ENCODE measurements around the gene MYO16.
"Not testable (repeated sequence)": the region's sequence is repeated elsewhere in the genome, so short reads cannot be mapped to it uniquely, and the experiment has no call there.

MYO16 gene

DNA sequence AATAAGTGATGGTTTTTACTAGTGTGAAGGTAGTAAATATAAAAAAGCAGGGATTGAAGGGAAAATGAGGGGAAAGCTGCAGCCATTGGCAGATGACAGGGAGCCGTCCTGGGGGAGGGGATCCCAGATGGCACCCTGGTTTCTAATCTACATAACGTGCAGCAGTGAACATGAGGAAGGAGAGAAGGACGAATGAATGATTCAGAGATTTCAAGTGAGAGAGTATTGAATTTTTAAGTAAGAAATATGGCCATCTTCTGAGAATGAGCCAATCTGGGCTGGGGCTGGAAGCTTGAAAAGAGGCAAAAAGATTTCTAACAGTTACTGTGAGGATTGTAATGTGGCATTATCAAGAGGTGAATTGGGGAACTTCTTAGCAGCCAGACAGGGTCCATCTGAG is 414.2 kb downstream of the MYO16 start:
- no peak for DNase-seq (ENCODE audit: low read depth in 2 of 2)

GRCh38 chr13:109055850-109056249 is 426.4 kb downstream of the MYO16 start:
- DNase-seq (ENCODE audit: low read depth in 2 of 2) = no peak

DNA sequence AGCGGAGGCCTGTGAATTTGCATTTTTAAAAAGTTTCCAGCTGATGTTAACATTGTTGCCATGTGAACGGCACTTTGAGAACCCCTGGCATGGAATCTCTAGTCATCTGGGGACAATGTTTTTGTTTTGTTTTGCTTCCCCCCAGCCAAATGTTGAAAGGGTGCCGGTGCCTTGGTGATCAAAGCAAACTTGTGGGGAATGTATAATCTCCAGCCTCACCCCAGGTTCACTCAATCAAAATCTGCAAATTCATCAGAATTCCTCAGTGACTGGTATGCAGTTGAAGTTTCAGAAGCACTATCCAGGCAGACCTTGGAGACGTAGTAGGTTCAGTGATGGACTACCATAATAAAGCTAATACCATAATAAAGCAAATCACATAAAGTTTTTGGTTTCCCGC is 428.7 kb downstream of the MYO16 start:
- no peak for DNase-seq (ENCODE audit: low read depth in 2 of 2)

DNA sequence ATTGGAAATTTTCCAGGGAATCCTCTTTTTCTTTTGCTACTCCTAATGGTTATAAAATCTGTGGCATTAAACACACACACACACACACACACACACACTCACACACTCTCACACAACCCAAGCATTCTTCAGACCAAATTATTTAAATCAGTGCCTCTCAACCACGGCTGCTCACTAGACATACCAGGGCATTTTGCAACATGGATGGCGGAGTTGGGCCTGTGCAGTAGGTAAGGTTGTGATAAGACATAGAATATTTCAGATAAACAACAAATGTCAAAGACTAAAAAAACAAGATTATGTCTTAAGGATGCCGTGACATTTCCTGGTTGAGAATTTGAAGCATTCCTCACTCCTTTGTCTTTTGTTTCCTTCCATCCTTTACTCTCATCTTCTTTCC is 443.1 kb downstream of the MYO16 start:
- no peak for DNase-seq (ENCODE audit: low read depth in 2 of 2)

GRCh38 chr13:109074436-109074835 is 445.0 kb downstream of the MYO16 start:
- no peak for DNase-seq (ENCODE audit: low read depth in 2 of 2)

GRCh38 chr13:109074853-109075252 is 445.4 kb downstream of the MYO16 start:
- DNase-seq (ENCODE audit: low read depth in 2 of 2) = no peak

- no peak for DNase-seq (ENCODE audit: low read depth in 2 of 2)
These were observed 458.7 kb downstream of the MYO16 start for GRCh38 chr13:109087916-109088623.

GRCh38 chr13:109088624-109088917 is 459.2 kb downstream of the MYO16 start:
- DNase-seq (ENCODE audit: low read depth in 2 of 2) = no peak

DNA sequence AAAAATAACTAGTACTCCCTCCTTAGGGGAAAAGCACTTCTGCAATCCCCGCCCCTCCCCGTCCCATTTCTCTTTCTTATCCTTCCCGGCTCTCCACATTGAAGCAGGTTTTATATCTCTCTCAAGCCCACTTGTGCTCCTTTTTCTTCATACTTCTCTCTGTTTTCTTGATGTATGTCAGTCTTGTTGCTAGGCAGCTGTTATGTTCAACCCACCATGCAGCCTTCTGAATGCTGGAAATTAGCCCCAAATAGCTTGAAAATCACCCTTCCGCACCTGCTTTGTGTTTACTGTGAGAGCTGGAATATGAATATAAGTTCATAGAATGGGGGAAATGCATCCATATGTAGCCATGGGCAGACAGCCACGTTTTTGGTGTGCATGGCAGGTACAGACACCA is 461.4 kb downstream of the MYO16 start:
- no peak for DNase-seq (ENCODE audit: low read depth in 2 of 2)

DNA sequence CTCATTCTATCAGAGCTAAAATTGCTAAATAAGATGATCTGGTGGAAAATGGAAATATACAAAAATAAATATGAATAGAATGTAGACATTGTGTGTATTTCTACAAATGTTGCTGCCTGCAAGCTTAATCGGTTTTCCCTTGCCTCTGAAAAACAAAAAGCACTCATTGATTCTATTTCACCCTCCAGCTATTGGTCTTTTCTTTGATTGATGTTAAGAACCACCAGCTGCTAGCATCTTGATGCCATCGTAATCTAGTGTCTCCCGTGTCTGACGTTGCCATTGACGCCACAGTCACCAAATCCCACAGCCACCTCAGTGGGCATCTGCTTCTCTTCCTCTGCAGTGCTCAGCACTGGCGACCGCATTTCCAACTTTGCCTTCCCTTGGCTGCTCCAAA is 461.8 kb downstream of the MYO16 start:
- DNase-seq (ENCODE audit: low read depth in 2 of 2) = no peak

- DNase-seq (ENCODE audit: low read depth in 2 of 2) = not testable (repeated sequence)
These were observed 462.8 kb downstream of the MYO16 start for GRCh38 chr13:109092186-109092585.

- no peak for DNase-seq (ENCODE audit: low read depth in 2 of 2)
These were observed 464.6 kb downstream of the MYO16 start for GRCh38 chr13:109093998-109094397.

- no peak for DNase-seq (ENCODE audit: low read depth in 2 of 2)
These were observed 465.7 kb downstream of the MYO16 start for GRCh38 chr13:109095126-109095525.

GRCh38 chr13:109096101-109096500 is 466.7 kb downstream of the MYO16 start:
- DNase-seq (ENCODE audit: low read depth in 2 of 2) = no peak

- DNase-seq (ENCODE audit: low read depth in 2 of 2) = no peak
These were observed 471.4 kb downstream of the MYO16 start for GRCh38 chr13:109100705-109101304.

- DNase-seq (ENCODE audit: low read depth in 2 of 2) = no peak
These were observed 472.2 kb downstream of the MYO16 start for GRCh38 chr13:109101550-109102144.

- no peak for DNase-seq (ENCODE audit: low read depth in 2 of 2)
These were observed 476.5 kb downstream of the MYO16 start for GRCh38 chr13:109105899-109106298.

DNA sequence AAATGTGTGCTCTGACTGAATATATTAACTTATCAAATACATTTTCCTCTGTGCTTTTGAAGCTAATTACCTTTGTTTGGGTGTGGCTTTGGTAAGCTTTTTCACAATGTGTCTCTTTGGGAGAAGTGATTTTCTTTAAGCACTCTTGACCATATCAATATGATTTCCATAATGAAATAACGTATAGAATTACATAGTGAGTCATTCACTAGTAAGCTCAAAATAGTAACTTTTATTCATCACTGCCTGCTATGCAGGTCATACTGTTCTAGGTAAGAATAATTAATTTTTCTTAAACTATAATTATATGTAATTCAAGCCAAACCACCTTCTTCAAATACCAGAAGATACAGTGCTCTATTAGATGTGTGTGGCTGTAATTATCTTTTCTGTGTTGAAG is 480.7 kb downstream of the MYO16 start:
- DNase-seq (ENCODE audit: low read depth in 2 of 2) = no peak

GRCh38 chr13:109111141-109111540 is 481.7 kb downstream of the MYO16 start:
- no peak for DNase-seq (ENCODE audit: low read depth in 2 of 2)

- no peak for DNase-seq (ENCODE audit: low read depth in 2 of 2)
These were observed 484.0 kb downstream of the MYO16 start for GRCh38 chr13:109113427-109113826.

DNA sequence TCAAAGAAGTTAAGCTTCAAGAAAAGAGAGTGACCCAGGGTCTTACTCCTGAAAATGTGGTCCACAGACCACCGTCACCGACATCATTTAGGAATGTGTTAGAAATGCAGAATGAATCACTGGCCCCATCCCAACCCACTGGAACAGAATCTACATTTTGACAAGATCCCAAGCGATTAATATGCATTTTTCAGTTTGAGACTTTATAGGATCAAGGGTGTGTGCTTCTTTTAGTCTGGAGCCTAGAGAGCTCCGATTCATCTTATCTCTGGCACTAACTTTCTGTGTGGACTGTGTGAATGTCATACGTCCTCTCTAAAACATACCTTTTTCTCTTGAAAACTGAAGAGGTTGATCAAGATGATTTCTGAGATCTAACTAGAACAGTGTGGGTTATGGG is 484.8 kb downstream of the MYO16 start:
- DNase-seq (ENCODE audit: low read depth in 2 of 2) = no peak

- no peak for DNase-seq (ENCODE audit: low read depth in 2 of 2)
These were observed 485.6 kb downstream of the MYO16 start for GRCh38 chr13:109114991-109115390.

GRCh38 chr13:109118521-109118920 is 489.1 kb downstream of the MYO16 start:
- no peak for DNase-seq (ENCODE audit: low read depth in 2 of 2)

- no peak for DNase-seq (ENCODE audit: low read depth in 2 of 2)
These were observed 490.5 kb downstream of the MYO16 start for GRCh38 chr13:109119896-109120295.

All from fibroblast of skin of left biceps (primary cell).